GM18873 (cell line): ENCODE measurements around the gene CNIH1.
A peak's percentile ranks its signal among the peaks of the same experiment; 100 is the strongest.

Source experiments
- ATAC-seq: cut with Tn5 transposase; IDR thresholded peaks from one replicate; pipeline ENCODE4 v1.9.1; 2021; ENCODE audit warnings: mild to moderate bottlenecking, moderate library complexity, moderate number of reproducible peaks; ENCODE audit not compliant: unreplicated experiment, low FRiP score

The CNIH1 gene

DNA sequence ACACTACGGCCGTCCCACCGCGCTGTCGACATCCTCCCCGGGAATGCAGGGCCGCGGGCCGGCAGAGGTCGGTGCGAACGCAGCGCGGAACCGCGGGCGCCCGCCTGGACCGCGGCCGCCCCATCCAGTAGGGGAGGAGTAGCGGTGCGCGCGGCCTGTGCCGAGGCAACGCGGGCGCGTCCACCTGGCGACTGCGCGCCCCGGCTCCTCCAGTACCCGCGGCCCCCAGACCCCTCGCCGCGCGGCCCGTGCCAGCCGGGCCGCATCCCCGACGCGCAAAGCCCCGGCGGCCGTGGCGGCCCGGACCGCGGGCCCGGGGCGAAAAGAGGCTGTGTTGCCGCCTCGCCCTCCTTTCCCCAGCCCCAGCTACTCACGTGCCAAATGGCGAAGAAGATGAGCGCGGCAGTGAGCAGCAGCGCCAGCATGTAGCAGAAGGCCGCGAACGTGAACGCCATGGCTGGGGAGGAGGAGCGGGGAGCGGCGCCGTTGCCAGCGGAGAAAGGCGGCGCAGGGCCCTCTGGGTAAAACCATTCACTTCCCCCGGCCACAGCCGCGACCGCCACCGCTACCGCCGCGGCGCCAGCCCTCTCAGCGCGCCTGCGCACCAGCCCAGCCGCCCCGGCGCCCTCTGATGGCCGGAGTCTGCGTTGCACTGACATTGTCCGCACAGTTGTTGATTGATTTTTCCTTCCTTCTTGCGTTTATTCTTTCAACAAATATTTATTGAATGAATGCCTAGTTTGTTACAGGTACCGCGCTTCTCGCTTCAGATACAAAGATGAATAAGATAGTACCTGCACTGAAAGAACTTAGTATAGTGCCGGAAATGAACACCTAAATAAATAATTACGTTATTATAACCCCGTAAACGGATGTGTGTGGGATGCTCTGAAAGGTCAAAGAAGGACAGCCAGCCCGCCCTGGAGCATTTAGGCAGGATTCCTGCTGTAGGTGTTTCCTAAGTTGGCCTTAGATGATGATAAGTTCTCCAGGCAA is at the start of gene CNIH1:
TSS of gene CNIH1 (minus strand) at position 502 of the 996 bp plus-strand sequence. CDS start at position 455, 47 bp downstream.
- peak; percentile 83 for ATAC-seq

DNA sequence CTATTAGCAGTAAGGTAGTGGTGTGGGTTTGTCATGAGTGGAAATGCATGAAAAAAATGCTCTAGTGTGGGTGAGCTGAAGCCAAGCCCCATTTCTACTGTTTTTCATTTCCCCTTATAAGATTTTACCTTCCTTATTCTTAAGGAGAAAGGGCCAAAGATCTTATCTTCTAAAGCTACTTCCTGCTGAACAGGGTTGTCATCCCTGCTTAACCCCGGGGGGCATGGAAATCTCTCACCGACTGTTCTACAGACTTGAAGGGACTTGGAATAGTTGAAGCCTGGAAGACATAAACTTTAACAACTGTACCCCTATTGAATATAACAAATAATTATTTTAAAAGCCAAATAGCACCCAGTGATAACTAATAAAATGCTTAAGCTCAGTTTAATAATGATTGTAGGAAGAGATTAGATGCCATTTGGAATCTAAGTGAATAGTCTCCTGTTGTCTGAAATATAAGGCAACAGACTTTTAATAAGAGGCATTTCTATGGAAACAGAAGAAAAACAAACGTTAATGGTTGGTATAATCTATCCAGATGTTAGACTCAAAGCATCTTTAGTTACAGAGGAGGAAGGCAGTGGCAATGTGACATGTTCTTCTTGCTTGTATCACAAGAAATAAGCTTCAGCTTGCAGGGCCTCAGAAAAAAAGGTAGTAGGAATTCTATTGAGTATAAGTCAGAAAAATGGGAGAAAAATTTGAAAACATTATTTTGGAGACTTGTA is 49.4 kb upstream of the CNIH1 start:
- ATAC-seq, result no peak

DNA sequence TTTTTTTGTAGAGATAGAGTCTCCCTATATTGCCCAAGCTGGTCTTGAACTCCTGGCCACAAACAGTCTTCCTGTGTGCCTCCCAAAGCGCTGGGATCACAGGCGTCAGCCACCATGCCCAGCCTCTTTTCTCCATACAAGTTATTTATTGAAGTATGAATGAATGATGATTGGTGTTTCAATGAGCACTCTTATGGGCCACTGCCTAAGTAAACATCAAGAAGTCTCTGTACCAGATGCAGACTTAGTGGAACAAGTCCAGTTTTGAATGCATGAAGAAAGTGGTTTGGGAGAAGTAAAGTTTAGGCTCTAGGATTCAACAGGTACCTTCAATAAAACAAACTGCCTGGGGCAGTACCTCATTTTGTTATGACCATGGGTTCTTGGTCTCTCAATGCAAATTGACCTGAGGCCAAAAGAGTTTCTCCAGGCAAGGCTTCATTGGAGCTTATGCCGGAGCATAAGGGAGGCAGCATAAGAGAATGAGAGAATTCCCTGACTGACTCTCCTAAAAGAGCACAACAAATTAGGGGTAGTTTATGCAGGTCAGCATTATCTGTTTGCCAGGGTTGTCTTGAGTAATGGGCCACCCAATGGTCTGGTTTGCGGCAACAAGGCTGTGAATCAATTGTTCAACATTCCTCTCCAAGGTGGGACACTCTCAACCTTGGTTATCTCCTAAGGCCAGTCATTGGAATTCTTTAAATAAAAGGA is 48.7 kb upstream of the CNIH1 start:
- no peak for ATAC-seq

GRCh38 chr14:54489318-54489683 is 48.1 kb upstream of the CNIH1 start:
- ATAC-seq, result peak; percentile 5

GRCh38 chr14:54488646-54489317 is 47.6 kb upstream of the CNIH1 start, which contains the start of gene GMFB:
TSS of gene GMFB (minus strand) at chr14:54488980. CDS start at chr14:54488927, 53 bp downstream.
- peak; percentile 84 for ATAC-seq

GRCh38 chr14:54488318-54488645 is 47.1 kb upstream of the CNIH1 start:
- no peak for ATAC-seq

DNA sequence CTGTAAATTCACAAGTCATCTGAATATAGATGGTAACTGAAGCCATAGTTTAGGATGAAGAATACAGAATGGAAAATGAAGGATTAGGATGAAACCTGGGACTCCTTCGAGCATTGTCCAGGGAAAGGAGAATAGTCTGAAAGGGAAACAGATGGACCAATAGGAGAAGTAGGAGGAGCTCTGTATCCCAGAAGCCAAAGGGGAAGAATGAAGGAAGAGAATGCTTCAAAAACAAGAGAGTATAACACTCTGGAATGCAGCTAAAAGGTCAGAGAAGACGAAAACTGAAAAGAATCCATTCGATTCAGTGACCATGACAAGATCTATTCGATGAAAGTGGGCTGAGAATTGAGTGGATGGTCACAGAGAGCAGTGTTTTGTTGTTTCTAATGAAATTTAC is 46.6 kb upstream of the CNIH1 start:
- no peak for ATAC-seq

DNA sequence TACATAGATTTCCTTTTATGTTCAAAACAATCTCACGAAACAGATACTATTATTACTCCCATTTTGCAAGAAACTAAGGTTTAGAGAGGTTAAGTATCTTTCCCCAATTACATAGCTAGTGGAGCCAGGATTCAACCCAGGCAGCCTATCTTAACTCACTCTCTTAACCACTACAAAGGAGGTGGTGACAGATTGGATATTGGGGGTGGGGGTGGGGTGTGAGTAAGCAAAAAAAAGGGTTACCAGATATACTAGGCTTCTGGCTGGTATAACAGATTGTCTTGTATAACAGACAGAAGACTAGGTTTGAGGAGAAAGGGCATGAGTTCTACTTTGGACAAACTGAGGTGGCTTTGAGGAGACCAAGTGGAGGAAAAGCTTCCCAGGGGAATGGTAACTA is 45.5 kb upstream of the CNIH1 start:
- ATAC-seq, result no peak

- ATAC-seq, result no peak
These were observed 42.7 kb upstream of the CNIH1 start for GRCh38 chr14:54483846-54484245.

- ATAC-seq, result no peak
These were observed 42.0 kb upstream of the CNIH1 start for GRCh38 chr14:54483073-54483745.

GRCh38 chr14:54481695-54482094 is 40.5 kb upstream of the CNIH1 start:
- ATAC-seq, result no peak

GRCh38 chr14:54480830-54481562 is 39.8 kb upstream of the CNIH1 start:
- ATAC-seq, result no peak

DNA sequence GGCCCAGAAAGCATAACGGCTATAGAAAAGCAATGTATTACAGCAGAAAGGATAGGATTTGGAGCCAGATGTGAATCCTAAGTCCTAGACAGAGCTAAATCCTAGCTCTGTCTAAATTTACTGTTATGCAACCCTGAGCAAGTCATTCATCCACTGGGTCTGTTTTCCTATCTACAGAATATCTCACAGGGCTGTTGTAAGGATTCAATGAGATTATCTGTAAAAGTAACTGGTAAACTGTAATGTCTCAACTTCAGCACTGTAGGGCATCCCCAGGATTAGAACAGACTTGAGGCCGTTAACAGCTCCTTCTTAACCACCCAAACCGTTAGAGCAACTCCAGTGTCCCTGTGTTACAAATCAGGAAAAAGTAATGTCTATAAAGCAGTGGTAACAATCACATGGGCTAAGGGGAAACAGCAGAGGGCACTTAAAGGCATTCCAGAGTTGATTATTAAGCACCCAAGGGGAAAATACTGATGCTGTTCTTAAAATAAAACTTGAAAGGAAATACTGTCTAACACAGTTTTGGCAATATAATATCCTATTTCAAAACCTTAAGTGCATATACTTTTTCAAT is 37.6 kb upstream of the CNIH1 start:
- no peak for ATAC-seq

- ATAC-seq, result no peak
These were observed 34.7 kb upstream of the CNIH1 start for GRCh38 chr14:54475911-54476310.

DNA sequence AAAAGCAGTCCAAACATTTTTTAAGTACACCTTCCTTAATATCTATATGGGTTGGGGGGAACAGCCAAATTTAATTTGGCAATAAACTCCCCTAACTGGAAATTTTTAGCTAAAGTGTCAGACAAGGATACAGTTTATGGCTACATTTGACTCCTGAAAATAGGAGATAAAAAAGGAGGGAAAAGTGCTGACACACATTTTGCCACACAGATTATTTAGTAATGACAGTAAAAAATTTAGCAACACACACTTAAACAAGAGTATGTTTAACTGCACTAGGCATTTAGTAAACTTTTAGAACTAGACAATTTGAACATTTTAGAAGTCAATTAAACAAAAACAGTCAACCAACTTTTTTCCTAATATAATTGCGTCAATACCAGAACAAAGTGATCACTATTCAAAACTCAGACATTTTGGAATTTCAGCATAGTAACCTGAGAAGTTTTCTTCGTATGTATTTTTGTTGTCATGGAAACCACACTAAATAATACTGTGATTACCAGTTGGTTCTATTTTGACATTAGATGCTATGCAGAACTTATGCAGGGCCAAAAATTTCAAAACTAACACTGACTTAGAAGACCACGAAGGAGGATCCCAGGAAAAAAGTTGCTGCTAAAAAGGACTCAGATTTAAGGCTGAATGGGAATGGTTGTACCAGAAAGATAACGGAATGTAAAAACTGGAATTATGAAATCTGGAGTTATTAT is 34.2 kb upstream of the CNIH1 start:
- ATAC-seq, result no peak

DNA sequence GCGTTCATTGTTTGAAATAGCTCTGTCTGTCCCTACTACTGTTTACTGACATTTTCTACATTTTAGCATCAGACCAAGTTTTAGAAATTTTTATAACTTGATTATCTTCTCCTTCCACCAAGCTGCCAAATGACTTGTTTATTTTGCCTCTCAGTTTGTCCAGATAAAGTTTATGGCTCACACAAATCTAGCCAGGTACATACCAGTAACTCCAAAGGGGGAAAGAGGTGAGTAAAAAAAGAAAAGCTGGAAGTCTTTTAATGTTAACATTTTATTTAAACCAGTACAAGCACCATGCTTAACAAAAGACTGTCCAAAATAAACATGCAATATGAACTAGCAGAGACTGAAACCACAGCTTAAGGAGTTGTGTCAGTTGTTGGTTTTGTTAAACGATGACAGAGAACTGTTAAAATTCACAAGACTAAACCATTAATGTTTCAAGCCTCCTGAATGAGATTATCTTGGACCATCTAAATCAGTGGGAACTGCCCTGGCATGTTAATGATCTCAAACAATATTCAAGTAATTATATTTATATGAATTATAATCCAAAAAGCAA is 33.1 kb upstream of the CNIH1 start:
- ATAC-seq, result no peak

GRCh38 chr14:54472315-54472714 is 31.1 kb upstream of the CNIH1 start:
- no peak for ATAC-seq

DNA sequence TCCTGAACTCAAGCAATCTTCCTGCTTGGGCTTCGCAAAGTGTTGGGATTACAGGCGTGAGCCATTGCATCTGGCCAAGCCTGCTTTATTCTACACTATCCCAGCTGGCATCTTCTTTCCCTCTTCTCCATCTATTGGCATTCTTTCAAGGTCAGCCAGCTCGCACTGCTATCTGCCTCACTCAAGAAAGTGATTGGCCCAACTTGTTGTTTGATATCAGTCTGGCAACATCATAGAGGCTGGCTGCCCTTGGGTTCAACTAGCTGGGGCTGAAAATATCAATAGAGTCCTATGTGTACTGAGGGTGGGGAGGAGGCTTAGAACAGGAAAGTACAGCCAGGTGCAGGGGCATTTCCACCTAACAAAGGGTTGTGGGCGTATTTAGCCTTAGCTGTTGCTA is 30.5 kb upstream of the CNIH1 start:
- ATAC-seq, result no peak
